GM12875 (cell line): ENCODE data around the gene PVALEF.
"Not testable (repeated sequence)": the region's sequence is repeated elsewhere in the genome, so short reads cannot be mapped to it uniquely, and the experiment has no call there.

Experiments
- H3K4me3 ChIP-seq: one replicate; pipeline ENCODE4 v1.5.1; 2011; ENCODE audit warnings: low read depth, low read length, control low read depth
- CTCF ChIP-seq: IDR thresholded peaks from 2 replicates; pipeline ENCODE4 v1.5.1; 2011; ENCODE audit warnings: low read depth, mild to moderate bottlenecking, control low read depth, inconsistent platforms, low read length, moderate library complexity, borderline replicate concordance; ENCODE audit not compliant: insufficient read depth

Gene PVALEF

DNA sequence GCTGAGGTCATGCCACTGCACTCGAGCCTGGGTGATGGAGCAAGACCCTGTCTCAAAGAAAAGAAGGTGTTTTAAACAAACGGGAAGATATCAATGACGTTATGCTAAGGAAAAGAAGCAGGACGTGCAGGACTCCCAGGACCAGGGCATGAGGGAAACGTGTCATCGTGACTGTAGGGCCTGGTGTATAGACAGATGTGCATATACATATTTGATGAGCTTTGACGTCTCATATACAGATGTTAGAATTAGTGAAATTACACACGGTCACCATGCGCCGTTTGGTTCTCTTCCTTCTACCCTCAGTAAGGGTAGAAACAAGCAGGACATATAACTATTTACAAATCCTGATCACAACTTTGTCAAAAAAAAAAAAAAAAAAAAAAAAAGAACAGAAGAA is 17.6 kb upstream of the PVALEF start:
- H3K4me3 ChIP-seq, result no peak overlapping the region
- no peak for TF ChIP-seq CTCF

DNA sequence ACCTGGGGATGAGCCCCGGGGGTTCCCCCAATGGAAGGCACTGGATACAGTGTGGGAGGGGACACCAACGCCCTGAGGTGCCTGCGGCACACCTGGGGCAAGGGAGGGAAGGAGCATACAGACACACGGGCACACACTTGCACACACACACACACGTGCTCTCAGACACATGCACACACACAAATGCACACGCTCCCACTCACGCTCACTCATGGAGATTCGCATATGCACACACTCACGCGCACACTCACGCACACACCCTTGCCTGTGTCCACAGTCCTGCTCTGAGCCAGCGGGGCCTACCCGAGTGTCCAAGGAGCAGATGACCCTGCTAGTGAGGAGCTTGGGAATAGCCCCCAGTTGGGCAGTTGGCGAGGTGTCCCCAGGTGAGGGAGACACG is 16.7 kb upstream of the PVALEF start:
- H3K4me3 ChIP-seq, result no peak overlapping the region
- TF ChIP-seq CTCF, result no peak

DNA sequence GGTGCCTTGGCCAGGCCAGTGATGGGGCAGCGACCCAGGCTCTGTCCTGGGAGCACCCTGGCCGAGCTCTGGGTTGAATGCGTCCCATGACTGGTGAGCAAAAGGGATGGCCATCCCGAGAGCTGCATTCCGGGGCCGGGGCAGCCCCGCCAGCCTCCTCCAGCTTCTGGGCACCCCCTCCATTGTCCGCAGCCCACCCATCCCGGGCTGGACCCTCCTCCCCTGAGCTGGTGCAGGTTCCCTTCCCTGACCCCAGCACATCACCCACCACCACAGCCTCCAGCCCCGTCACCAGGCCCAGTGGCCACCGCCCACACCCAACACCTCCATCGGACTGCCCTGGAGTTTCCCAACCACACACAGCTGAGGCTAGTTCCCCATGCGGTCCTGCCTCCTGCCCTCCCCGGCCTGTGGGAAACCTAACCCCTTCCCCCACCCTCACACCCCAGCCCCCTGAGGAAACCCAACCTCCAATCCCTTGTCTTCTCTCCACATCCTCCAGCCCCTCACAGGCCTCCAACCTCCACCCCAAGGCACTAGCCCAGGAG is 16.2 kb upstream of the PVALEF start:
- TF ChIP-seq CTCF, result no peak
- no peak overlapping the region for H3K4me3 ChIP-seq

GRCh38 chr17:81150377-81151077 is 14.8 kb upstream of the PVALEF start:
- no peak overlapping the region for H3K4me3 ChIP-seq
- TF ChIP-seq CTCF, result no peak

- TF ChIP-seq CTCF, result no peak
- H3K4me3 ChIP-seq, result no peak overlapping the region
Measured at GRCh38 chr17:81151278-81151677, 14.0 kb upstream of the PVALEF start.

DNA sequence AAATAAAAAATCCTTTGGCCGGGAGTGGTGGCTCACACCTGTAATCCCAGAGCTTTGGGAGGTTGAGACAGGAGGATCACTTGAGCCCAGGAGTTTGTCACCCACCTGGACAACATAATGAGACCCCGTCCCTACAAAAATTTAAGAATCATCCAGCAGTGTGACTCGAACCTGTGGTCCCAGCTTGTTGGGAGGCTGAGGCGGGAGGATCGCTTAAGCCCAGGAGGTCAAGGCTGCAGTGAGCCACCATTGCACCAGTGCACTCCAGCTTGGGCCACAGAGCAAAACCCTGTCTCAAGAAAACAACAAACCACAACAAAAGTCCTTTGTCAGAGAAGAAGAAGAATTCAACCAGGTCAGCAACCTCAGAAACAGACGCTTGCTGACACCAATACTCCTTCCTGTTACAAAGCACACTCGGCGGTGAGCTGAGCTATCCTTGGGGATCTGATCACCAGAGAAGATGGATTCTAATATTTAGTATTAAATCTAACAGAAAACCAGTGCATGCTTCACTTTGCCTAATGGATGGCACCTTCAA is 12.9 kb upstream of the PVALEF start:
- TF ChIP-seq CTCF, result no peak
- H3K4me3 ChIP-seq, result no peak overlapping the region

DNA sequence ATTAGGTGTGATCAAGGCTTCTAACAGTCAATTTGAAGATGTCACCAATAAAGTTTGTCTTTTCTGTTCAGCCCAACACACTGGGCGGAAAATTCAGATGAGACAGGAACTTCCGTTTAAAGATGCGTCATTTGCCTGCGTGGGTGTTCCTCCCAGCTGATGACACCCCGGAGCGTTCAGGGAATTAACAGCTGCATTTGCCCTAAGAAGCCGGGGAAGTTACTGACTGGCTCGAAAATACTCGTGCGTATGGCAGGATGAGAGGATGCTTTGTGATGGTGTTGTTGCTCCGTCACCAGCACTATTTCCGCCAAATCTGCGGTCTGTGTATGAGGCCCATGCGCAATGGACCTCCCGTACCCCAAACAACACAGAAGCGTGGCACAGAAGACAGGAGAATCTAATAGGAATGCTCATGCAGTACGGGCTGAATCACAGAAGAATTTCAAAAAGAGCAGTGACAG is 11.9 kb upstream of the PVALEF start:
- TF ChIP-seq CTCF, result no peak
- no peak overlapping the region for H3K4me3 ChIP-seq

DNA sequence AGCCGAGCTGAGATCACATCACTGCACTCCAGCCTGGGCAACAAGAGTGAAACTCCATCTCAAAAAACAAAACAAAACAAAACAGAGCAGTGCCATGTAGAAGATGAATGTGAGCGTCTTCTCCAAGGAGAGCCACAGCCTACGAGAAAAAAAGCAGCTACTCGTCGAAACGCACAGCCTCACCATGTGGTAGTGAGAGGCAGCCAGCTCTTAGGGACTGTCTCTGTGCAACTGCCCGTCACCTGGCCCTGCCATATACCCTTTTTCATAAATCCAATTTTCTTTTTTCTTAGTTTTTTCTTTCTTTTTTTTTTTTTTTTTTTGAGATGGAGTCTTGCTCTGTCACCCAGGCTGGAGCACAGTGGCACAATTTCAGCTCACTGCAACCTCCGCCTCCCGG is 11.3 kb upstream of the PVALEF start:
- H3K4me3 ChIP-seq, result not testable (repeated sequence)
